GM12801 (cell line): ENCODE results near the gene IFI35.

Experiments used
- TF ChIP-seq, protein P1 (sequence below): IDR thresholded peaks from one replicate; pipeline ENCODE4 v1.5.1; 2011; ENCODE audit warnings: control low read depth; ENCODE audit not compliant: insufficient read length; ENCODE audit errors: extremely low read depth

IFI35 gene

DNA sequence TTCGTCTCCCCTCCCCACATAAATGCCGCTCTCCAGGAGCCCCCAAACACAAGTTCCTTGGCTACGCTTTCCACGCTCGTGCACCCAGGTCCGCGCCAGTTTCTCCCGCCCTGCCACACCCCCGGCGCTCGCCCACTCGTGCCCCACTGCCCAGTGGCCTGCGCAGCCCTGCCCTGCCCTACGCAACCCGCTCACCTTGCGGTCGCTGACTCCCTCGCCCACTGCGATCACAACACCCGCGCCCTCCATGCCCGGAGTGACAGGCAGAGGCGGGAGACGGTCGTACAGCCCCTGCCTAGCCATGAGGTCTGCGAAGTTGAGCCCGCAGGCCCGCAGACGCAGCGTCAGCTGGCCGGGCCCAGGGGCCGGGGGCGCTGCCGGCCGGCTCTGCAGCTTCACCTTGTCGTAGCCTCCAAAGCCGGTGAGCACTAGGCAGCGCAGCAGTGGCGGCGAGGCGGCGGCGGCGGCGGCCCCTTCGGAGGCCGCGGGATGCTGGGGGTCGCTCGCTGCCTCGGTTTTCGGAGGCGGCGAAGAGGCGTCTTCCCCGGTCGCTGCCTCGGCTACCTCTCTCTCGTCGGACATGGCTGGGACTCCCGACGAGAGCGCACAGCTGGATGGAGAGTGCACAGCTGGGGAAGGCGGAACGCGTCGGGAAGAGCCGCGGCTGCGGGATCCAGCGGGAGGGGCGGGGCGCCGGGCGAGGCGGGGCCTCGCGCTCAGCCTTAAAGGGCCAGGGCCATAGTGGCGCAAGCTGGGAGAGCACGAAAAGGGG lies 15.3 kb downstream of the IFI35 start, which contains the start of gene VAT1:
Gene VAT1 (minus strand): TSS at position 645 of the 772 bp plus-strand sequence. CDS start 63 bp downstream, at position 582.
- TF ChIP-seq, protein P1, sequence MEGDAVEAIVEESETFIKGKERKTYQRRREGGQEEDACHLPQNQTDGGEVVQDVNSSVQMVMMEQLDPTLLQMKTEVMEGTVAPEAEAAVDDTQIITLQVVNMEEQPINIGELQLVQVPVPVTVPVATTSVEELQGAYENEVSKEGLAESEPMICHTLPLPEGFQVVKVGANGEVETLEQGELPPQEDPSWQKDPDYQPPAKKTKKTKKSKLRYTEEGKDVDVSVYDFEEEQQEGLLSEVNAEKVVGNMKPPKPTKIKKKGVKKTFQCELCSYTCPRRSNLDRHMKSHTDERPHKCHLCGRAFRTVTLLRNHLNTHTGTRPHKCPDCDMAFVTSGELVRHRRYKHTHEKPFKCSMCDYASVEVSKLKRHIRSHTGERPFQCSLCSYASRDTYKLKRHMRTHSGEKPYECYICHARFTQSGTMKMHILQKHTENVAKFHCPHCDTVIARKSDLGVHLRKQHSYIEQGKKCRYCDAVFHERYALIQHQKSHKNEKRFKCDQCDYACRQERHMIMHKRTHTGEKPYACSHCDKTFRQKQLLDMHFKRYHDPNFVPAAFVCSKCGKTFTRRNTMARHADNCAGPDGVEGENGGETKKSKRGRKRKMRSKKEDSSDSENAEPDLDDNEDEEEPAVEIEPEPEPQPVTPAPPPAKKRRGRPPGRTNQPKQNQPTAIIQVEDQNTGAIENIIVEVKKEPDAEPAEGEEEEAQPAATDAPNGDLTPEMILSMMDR, result no peak

DNA sequence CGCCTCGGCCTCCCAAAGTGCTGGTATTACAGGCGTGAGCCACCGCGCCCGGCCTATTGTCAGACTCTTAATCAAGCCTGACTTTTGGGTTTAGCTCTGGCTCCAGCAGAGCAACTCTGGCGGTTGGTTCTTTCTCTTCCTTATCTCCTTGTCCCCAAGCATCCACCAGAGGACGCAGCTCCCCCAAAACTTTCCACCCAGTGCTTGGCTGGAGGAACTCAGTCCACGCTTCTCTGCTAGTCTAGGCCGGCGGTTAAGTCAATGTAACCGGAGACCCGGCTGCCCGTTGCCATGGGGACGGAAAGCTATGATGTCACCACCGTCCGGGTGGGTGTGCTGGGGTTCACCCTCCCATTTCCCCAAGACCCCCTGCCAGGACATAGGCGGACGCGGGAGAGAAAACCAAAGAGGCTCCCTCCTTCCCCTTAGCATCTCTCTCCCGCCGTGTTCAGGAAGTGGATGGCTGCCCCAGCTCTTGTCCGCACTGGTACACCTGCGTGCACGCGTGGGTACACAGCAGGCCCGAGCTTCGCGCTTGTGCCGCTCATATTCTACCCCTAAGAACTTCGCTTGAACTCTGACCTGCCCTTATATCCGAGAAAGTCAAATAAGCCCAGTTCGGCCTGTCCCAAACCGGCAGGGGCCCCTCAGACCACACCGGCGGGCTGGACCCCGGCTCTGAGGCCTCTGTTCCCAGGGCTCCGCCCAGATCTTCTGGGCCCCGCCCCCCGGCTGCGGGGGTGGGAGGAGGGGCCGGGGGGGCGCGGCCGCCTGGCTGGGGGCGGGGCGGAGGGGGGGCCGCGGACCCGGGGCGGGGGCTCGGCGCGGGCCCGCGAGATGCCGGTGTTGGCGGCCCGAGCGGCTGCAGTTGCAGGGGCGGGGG lies 18.1 kb downstream of the IFI35 start, which contains the start of gene RND2:
Gene RND2 (plus strand): TSS at position 825 of the 883 bp plus-strand sequence. CDS start 117 bp downstream, outside the sequence.
- TF ChIP-seq, protein P1, result no peak

DNA sequence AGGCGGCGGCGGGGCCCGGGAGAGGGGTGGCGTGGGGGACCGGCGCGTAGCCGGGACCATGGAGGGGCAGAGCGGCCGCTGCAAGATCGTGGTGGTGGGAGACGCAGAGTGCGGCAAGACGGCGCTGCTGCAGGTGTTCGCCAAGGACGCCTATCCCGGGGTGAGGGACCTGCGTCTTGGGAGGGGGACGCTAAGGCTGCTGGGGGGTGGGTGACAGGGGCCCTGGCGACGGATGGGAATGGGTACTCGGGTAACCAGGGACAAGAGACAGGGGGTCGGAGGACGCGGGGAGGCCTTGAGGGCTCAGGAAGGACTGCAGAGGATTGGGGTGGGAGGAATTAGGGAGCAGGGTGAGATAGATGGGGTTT lies 18.7 kb downstream of the IFI35 start:
- TF ChIP-seq, protein P1, result no peak

DNA sequence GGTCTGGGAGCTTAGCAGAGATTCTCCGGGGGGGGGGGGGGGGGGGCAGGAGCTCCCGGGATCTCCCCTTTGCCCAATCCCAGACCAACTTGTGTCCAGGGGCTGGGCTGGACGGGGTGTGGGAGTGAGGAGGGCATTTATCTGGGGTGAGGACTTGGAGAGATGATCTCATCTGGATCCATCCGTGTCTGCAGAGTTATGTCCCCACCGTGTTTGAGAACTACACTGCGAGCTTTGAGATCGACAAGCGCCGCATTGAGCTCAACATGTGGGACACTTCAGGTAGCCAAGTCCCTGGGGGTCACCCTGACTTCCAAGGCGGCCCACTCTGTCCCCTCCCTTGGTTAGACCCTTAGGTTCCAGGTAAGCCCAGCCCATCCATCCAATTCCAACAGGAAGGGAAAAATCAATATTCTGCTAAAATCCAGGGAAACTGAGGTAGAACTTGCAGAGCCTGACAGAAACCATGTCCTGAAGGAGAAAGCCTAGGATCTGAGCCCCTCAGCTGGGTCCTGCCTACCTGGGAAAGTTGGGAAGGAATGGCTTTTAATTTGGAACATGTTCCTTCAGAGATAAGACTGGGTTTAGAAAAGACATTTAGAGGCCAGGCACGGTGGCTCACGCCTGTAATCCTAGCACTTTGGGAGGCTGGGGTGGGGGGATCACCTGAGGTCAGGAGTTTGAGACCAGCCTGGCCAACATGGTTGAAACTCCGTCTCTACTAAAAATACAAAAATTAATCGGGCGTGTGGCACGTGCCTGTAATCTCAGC lies 19.4 kb downstream of the IFI35 start:
- TF ChIP-seq, protein P1, result no peak

DNA sequence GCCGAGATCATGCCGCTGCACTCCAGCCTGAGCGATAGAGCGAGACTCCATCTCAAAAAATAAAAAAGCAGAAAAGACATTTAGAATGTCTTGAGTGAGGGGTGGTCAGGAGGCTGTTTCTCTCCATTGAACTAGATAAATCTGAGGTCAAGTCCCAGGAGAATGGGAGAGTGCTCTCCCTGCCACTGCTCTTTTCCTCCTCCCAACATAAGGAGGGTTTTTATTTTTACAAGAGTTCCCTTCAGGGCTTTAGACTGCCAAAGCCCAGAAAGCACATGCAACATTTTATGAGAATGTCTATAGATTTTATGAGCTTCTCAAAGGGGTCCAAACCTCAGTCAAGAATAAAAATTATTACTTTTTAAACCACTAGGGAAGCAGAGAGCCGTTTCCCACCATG lies 20.0 kb downstream of the IFI35 start:
- TF ChIP-seq, protein P1, result no peak

DNA sequence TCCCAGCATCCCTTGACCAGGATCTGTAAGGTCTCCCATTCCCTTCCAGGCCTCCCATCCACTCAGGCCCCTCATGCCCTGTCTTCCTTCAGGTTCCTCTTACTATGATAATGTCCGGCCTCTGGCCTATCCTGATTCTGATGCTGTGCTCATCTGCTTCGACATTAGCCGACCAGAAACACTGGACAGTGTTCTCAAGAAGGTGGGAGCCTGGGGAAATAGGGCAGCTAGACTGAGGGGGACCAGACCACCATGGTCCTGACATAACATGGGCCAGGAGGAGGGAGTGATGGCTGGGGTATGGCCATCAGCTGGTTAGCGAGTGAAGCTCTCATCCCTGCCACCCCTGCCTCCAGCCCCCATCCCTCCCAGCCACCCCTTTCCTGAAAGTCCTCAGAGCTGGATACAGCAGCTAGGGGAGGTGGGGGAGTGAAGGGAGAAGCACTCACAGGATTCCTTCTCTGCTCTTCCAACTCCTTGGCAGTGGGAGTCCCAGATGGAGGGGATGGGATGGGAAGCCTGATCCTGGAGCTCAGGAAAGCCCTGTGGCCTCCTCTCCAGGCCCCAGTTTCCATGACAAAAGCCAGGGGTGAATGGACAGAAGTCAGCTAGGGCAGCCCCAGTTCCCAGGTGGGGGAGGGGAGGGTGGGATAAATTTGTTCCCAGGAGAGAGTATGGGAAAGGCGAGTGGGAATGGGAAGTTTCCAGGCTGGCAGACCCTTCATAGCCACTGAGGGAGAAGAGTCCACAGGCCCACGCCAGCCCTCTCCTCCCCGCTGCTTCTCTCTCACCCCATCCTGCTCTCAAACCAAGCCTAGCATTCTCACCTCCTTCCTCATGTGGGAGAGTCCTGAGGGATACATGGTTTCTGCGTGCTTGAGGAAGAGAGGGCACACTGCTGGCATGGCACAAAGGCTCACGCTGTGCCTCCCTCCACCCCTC lies 20.8 kb downstream of the IFI35 start:
- TF ChIP-seq, protein P1, result no peak
